Stimulated activated CD4-positive, alpha-beta T cell treated with anti-CD3 and anti-CD28 coated beads, Interleukin-12 subunit alpha, Interleukin-12 subunit beta, amount 100 ng/mL, for 24 hours (primary cell): Measurements from ENCODE around the gene NR4A3.

Experiments used
- DNase-seq, 2 experiments: peaks; one replicate each; pipeline ENCODE4 v3.0.0-alpha.2; 2020; ENCODE audit warnings: low read depth in 2 of 2

NR4A3 gene

GRCh38 chr9:99878651-99879050 is 57.0 kb downstream of the NR4A3 start:
- no peak for DNase-seq

GRCh38 chr9:99881769-99882168 is 60.1 kb downstream of the NR4A3 start:
- DNase-seq, result no peak

GRCh38 chr9:99885747-99886146 is 64.1 kb downstream of the NR4A3 start:
- DNase-seq, result no peak

- no peak for DNase-seq
These were observed 67.4 kb downstream of the NR4A3 start for GRCh38 chr9:99889120-99889519.

- DNase-seq, result no peak
These were observed 73.1 kb downstream of the NR4A3 start for GRCh38 chr9:99894826-99895225.

GRCh38 chr9:99895510-99895909 is 73.8 kb downstream of the NR4A3 start:
- DNase-seq, result no peak

- no peak for DNase-seq
These were observed 74.4 kb downstream of the NR4A3 start for GRCh38 chr9:99896119-99896518.

- DNase-seq, result no peak
These were observed 81.7 kb downstream of the NR4A3 start for GRCh38 chr9:99903393-99903792.

GRCh38 chr9:99905833-99906402 is 84.2 kb downstream of the NR4A3 start:
- no peak for DNase-seq

GRCh38 chr9:99906403-99907207 is 84.9 kb downstream of the NR4A3 start, which contains the start of gene STX17:
Gene STX17 (plus strand): TSS chr9:99906654. CDS start chr9:99915240, 8,586 bp downstream.
- peak; percentile 57 to 69 for DNase-seq

GRCh38 chr9:99907208-99907532 is 85.5 kb downstream of the NR4A3 start:
- no peak for DNase-seq

- no peak for DNase-seq
These were observed 89.9 kb downstream of the NR4A3 start for GRCh38 chr9:99911600-99911999.
